Inferior parietal cortex (tissue), 1 donor: Measurements from ENCODE around the gene LRRC8B.
"Not testable (repeated sequence)": the region's sequence is repeated elsewhere in the genome, so short reads cannot be mapped to it uniquely, and the experiment has no call there.

Experiments
- DNase-seq: peaks from one replicate; pipeline ENCODE4 v3.0.0-alpha.2; 2016; ENCODE audit errors: extremely low spot score

Gene LRRC8B

DNA sequence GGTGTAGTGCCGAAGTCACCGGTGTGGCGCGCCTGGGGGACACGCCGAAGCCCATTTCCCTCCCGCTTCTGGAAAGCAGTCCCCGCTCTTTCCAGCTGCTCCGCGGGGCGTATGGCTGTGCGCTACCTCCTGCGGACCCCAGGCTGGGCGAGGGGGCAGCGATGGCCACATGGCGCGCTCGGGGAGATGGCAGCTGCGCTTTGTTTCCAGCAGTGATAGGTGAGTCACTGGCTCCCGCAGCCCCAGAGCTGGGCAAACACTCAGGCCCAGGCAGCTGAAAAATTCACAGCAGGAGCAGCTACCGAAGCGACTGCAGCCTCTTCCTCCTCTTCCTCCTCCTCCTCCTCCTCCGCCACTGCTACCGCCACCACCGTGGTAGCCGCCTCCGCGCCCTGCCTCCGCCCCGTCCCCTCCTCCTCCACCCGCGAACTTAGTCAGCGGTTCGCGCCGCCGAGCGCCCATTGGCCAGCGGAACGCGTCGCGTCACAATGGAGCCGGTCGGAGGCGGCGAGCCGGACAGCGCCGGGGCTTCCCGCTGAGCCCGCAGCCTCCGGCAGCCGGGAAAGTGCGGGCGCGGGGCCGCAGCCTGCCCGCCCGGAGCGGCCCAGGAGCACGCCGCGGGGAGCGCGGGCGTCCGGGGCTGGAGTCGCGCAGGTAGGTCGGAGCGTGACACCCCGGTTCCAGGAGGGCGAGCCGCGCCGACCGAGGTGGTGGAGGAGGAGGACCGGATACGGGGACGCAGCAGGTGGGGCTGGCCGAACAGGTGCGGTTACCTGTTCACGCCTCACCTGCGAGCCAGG is at the start of gene LRRC8B:
Gene LRRC8B, plus strand, starts transcription at position 461 of the 800 bp plus-strand sequence. CDS start 57,822 bp downstream, outside the sequence.
- DNase-seq, result peak; percentile 87

DNA sequence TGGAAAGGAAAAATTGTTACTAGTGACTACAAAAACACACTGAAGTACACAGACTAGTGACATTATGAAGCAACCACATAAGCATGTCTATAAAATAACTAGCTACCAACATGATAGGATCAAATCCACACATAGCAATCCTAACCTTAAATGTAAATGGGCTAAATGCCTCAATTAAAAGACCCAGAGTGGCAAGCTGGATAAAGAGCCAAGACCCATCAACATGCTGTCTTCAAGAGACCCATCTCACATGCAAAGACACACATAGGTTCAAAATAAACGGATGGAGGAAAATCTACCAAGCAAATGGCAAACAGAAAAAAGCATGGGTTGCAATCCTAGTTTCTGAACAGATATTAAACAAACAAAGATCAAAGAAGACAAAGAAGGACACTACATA is 49.4 kb upstream of the LRRC8B start:
- no peak for DNase-seq

DNA sequence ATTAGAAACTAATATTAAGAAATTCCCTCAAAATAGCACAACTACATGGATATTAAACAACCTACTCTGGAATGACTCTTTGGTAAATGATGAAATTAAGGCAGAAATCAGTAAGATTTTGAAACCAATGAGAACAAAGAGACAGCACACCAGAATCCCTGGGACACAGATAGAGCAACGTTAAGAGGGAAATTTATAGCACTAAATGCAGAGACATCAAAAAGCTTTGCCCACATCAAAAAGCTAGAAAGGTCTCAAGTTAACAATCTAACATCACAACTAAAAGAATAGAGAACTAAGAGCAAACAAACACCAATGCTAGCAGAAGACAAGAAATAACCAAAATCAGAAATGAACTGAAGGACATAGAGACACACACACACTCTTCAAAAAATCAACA is 48.6 kb upstream of the LRRC8B start:
- no peak for DNase-seq

DNA sequence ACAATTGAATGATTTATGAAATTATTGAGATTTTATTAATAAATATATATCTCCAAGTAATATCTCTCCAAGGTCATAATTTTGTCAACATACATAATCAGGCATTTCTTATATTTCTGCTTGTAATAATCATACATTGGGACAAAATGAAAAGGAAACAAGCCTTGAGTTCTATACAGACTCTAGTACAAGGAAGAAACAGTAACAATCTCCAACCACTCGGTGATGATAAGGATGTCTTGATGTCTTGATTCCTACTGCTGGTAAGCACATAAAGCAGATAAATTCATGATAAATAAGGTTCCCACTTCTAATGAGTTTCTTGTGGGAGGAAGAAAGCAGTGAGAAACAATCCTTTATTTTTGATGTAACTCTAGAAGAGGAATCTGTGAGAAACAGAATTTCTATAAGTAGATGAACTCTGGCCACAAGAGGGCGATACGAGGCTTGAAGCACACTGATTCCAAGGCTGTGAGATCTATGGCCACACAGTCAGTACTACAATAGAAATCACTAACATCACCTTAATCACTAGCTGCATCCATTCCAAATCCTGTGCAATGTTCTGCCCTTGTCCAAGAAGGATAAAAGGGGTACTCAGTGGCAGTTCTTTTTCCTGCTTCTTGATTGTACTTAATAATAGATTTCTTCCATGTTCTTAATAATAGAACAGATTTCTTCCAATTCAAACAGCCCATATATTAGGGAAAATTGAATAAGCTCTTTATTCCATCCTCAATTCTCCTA is 41.4 kb upstream of the LRRC8B start:
- DNase-seq, result peak; percentile 94

GRCh38 chr1:89483757-89484077 is 40.9 kb upstream of the LRRC8B start:
- DNase-seq, result no peak

DNA sequence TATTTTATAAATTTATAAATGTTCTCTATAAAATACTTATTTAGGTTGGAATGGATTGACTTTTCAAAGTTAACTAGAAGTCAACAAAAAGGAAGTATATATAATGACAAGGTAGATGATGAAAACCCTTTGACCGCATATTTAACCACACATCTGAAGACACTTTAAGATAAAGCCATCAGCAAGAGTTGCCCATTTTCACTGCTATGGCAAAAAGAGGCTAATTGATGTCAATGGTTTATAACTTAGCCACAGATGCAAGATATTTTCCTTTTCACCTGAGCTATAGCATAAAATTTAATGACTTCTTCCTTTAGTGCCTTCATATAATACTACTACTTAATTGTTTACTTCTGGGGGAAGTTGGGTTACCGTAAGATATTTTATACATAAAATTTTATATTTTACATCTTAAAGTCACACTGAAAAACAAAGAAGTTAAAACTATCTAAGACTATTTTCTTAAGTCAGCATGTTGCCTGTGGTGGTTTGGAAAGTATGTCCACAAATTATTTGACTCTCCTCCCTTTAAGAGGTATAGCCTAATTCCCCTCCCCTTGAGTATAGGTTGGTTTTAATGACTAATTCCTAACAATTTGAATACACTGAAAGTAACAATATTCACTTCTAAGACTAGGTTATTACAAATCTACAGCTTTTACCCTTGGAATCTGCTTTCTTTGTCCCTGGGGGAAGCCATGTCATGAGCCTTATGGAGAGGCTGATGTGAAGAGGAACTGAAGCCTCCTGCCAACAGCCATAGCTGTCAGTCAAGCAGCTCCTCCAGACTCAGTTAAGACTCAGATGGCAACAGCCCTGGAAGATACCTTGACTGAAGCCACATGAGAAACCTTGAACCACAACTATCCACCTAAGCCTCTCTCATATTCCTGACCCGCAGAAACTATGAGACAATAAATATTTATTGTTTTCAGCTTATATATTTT is 40.3 kb upstream of the LRRC8B start:
- DNase-seq, result no peak

GRCh38 chr1:89487972-89488371 is 36.7 kb upstream of the LRRC8B start:
- DNase-seq, result no peak

GRCh38 chr1:89489047-89489729 is 35.4 kb upstream of the LRRC8B start:
- no peak for DNase-seq

DNA sequence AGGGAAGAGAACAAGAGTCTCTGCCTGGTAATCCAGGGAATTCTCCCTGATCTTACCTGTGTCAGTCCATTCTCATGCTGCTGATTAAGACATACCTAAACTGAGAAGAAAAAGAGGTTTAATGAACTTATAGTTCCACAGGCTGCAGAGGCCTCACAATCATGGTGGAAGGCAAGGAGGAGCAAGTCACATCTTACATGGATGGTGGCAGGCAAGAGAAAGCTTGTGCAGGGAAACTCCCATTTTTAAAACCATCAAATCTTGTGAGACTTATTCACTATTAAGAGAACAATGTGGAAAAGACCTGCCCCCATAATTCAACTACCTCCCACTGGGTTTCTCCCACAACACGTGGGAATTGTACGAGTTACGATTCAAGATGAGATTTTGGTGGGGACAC is 34.2 kb upstream of the LRRC8B start:
- no peak for DNase-seq

DNA sequence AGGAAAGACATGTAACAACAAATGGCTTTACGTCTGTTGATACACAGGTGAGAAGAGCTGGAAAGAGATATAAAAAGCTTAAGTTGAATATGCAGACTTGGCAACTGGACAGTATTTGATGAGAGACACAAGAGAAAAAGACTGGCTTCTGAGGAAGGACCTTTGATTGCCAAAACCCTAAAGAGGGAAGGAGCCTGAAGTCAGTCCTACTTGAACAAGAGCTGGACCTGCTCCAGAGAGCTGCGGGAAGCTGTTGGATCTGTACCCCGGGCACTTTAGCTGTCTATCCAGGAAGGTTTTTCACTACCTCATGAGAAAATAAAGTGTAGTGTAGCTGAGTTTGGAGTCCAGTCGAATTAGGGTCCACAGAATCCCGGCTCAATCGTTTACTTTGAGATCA is 25.3 kb upstream of the LRRC8B start:
- DNase-seq, result no peak

DNA sequence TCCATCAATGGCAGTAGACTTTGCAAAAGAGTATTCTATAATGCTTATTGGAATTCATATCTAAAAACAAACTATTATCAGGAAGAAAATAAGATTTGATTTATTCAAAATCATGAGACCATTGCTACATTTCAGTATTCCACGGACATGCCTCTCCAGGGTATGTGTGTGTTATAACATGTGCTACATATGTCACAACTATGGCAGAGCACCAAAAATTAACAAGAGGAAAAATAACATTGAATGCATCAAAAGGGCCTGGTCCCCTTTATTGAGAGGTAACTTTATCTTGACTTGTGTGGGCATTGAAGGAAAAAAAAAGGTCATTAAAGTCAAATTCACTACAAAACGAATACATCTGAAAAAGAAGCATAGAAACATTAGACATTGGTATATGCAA is 22.6 kb upstream of the LRRC8B start:
- no peak for DNase-seq

DNA sequence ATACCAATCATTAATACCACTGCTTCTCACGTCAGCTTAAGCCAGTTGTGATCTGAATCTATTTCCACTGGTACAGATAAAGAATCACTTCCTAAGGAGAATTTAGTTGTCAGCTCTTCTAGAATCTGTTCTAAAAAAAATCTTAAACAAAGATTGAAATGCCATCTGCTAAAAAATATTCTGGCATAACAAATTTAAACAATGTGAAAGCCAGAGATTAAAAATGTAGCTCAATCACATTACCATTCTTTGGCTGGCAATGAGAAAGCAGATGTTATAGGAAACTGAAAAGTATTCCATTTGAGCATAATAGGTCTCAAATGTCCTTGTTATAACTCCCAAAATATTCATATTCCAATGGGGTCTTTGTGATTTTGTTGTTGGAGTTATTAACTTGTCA is 21.7 kb upstream of the LRRC8B start:
- no peak for DNase-seq

- no peak for DNase-seq
Measured at GRCh38 chr1:89503690-89504089, 20.9 kb upstream of the LRRC8B start.

GRCh38 chr1:89510061-89510460 is 14.6 kb upstream of the LRRC8B start:
- not testable (repeated sequence) for DNase-seq

GRCh38 chr1:89512996-89513720 is 11.5 kb upstream of the LRRC8B start:
- DNase-seq, result no peak

GRCh38 chr1:89516055-89516454 is 8.6 kb upstream of the LRRC8B start:
- DNase-seq, result no peak

DNA sequence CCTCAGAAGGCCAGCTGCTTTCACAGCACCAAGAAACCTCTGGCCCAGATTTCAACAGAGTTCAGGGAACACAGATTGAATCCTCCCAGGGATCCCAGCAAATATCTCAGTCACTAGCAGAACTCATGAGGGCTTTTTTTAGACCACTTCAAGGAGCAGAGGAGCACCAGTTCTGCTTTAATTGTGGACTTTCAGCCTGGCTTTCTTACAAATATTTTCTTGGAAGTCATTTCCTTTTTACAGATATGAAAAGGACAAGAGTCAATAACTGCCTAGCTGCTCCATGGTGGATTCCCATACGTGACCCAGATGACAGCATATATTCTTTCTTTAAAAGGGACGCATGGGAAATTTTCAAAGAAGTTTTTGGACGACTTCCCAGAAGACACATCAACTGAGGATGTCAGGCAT is 6.4 kb upstream of the LRRC8B start:
- peak; percentile 6 for DNase-seq

GRCh38 chr1:89519779-89520358 is 4.8 kb upstream of the LRRC8B start:
- DNase-seq, result peak; percentile 23

DNA sequence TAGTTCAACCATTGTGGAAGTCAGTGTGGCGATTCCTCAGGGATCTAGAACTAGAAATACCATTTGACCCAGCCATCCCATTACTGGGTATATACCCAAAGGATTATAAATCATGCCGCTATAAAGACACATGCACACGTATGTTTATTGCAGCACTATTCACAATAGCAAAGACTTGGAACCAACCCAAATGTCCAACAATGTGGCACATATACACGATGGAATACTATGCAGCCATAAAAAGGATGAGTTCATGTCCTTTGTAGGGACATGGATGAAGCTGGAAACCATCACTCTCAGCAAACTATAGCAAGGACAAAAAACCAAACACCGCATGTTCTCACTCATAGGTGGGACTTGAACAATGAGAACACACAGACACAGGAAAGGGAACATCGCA is 2.7 kb upstream of the LRRC8B start:
- DNase-seq, result not testable (repeated sequence)

DNA sequence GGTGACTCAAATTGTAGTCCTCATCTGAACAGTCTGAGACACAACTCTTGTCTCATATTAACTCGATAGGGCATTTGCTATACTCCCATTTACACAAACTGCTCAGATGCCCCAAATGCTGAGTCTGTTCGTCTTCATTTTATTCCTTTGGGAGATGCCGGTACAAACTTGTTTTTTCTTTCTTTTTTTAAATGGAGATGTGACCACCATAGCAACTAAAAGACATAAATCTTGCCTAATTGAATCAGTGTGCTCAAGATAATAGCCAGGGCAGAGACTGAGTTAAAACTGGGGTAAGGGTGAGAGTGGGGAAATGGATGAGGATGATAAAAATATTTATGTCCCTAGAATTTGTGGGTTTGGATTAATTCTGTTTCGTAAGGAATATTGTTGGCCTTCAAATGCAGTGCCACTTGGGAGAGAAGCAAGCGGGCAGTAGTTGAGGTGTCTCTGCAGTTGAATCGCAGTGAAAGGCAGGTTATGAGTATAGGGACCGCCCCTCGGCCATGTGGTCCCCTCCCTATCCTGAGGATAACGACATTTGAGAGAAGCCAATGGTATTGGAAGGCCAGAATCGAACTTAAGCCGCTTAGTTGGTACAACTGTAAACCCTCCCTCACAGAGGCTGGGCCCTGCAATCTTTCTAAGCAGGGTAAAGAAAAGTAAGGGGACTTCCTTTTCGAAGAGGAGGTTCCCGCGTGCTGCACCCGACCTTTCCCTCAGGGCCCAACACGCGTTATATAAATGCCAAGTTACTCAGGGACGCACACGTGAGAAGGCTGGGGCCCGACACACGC is 859 bp upstream of the LRRC8B start:
- peak; percentile 67 for DNase-seq
